ENCODE results near the gene GPR25. TPM values are rescaled to one million over a fixed set of nuclear protein-coding genes. Genes with fewer than 3 reads are reported as not detected.

Gene GPR25
- total RNA-seq, 1 experiment from 2014 or later, result not detected

GRCh38 chr1:200909071-200909470 lies 36.3 kb downstream of the GPR25 start:
- ATAC-seq (no peak), DNase-seq (ENCODE audit: low read depth, low spot score) (no peak)
- H3K27me3 ChIP-seq (ENCODE audit: insufficient read depth, low read length), result no peaks in the 10 kb centered on the region
- POLR2A ChIA-PET, result no interaction called here
- no peaks in the 10 kb centered on the region; a peak in 1 of 4 replicates for H3K36me3 ChIP-seq (ENCODE audit: control insufficient read depth in 1 of 2, insufficient read depth in 2 of 2, low read length in 2 of 2)
- H3K4me1 ChIP-seq (ENCODE audit: control insufficient read depth in 1 of 2, insufficient read depth in 2 of 2, low read length in 2 of 2), result no peaks in the 10 kb centered on the region
- no peaks in the 10 kb centered on the region for H3K9me2 ChIP-seq (ENCODE audit: insufficient read depth)
- CTCF ChIA-PET, result no interaction called here
- no peak overlapping the region for H3K9ac ChIP-seq (ENCODE audit: low read length)
- intact Hi-C loops (cut with micrococcal nuclease), result no loop called here
- H3K27ac ChIP-seq (ENCODE audit: low read depth, low read length), result no peak overlapping the region
- no peaks in the 10 kb centered on the region for H4K20me1 ChIP-seq (ENCODE audit: insufficient read depth)
- no peaks in the 10 kb centered on the region for H3K79me2 ChIP-seq (ENCODE audit: insufficient read depth, low read length)
- H3K9me3 ChIP-seq (ENCODE audit: control insufficient read depth in 1 of 2, insufficient read depth in 1 of 2, low read depth in 1 of 2, low read length in 2 of 2), result no peaks in the 10 kb centered on the region
- no peak overlapping the region for H3K4me3 ChIP-seq (replicated peaks in 1 of 2; ENCODE audit: low read depth in 1 of 2, low read length in 2 of 2)
- TF ChIP-seq SRF (IDR thresholded peaks at IDR 0.05; ENCODE audit: low read depth), result no peak
- no peak for TF ChIP-seq POLR2A (IDR thresholded peaks at IDR 0.05; ENCODE audit: borderline replicate concordance, extremely low read depth, insufficient read depth, insufficient read length)
- TF ChIP-seq TCF7L2 (IDR thresholded peaks at IDR 0.05; ENCODE audit: borderline replicate concordance, extremely low read depth, insufficient read depth, insufficient read length), result no peak
- TF ChIP-seq CEBPB (IDR thresholded peaks at IDR 0.05; ENCODE audit: low read depth), result no peak
- no peak for TF ChIP-seq MAX (IDR thresholded peaks at IDR 0.05)
- TF ChIP-seq ELF1 (IDR thresholded peaks at IDR 0.05; ENCODE audit: borderline replicate concordance, low read depth), result no peak
- TF ChIP-seq ZNF274 (IDR thresholded peaks at IDR 0.05; ENCODE audit: low read depth, low read length), result no peak
- no peak for TF ChIP-seq ZBTB33 (IDR thresholded peaks at IDR 0.05; ENCODE audit: extremely low read depth, insufficient replicate concordance, low read length)
- TF ChIP-seq YY1 (IDR thresholded peaks at IDR 0.05; ENCODE audit: extremely low read depth, insufficient replicate concordance, low read depth, low read length), result no peak
- no peak for TF ChIP-seq EZH2phosphoT487 (IDR thresholded peaks at IDR 0.05; ENCODE audit: borderline replicate concordance)
- TF ChIP-seq ATF3 (IDR thresholded peaks at IDR 0.05), result no peak
- no peak for TF ChIP-seq ZFX (IDR thresholded peaks at IDR 0.05)
- TF ChIP-seq SP1 (IDR thresholded peaks at IDR 0.05; ENCODE audit: low read depth), result no peak
- TF ChIP-seq REST (IDR thresholded peaks at IDR 0.05; ENCODE audit: low read depth), result no peak
- RAD21 ChIA-PET (ENCODE audit: low non-redundant PET in 1 of 2, low total read pairs in 2 of 2, uncharacterized antibody in 2 of 2, unreplicated experiment in 2 of 2), result no interaction called here
- H2AFZ ChIP-seq (ENCODE audit: low read depth, low read length, poor library complexity, severe bottlenecking), result no peak overlapping the region
- BruUV-seq (replicated peaks), result no TSS peak
- H3K4me2 ChIP-seq (ENCODE audit: low read length), result no peak overlapping the region

Data from HCT116 (cell line).